ENCODE results near the gene GAMT.

- TF ChIP-seq POLR2A (IDR thresholded peaks at IDR 0.05; ENCODE audit: extremely low read depth, insufficient read length) (no peak), MYC (IDR thresholded peaks at IDR 0.05; ENCODE audit: low read depth, low read length) (no peak)
- TF ChIP-seq, protein P1, sequence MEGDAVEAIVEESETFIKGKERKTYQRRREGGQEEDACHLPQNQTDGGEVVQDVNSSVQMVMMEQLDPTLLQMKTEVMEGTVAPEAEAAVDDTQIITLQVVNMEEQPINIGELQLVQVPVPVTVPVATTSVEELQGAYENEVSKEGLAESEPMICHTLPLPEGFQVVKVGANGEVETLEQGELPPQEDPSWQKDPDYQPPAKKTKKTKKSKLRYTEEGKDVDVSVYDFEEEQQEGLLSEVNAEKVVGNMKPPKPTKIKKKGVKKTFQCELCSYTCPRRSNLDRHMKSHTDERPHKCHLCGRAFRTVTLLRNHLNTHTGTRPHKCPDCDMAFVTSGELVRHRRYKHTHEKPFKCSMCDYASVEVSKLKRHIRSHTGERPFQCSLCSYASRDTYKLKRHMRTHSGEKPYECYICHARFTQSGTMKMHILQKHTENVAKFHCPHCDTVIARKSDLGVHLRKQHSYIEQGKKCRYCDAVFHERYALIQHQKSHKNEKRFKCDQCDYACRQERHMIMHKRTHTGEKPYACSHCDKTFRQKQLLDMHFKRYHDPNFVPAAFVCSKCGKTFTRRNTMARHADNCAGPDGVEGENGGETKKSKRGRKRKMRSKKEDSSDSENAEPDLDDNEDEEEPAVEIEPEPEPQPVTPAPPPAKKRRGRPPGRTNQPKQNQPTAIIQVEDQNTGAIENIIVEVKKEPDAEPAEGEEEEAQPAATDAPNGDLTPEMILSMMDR (IDR thresholded peaks at IDR 0.05; ENCODE audit: low read depth, low read length), result no peak
- TF ChIP-seq, protein P2, sequence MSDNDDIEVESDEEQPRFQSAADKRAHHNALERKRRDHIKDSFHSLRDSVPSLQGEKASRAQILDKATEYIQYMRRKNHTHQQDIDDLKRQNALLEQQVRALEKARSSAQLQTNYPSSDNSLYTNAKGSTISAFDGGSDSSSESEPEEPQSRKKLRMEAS (IDR thresholded peaks at IDR 0.05; ENCODE audit: low read depth, low read length), result no peak
These were observed 49.9 kb downstream of the GAMT start for GRCh38 chr19:1351381-1351851.

Data from NB4 (cell line).